Putamen (tissue), 1 donor: Measurements from ENCODE around the gene RPH3AL.

Source experiments
- DNase-seq: peaks from one replicate; pipeline ENCODE4 v3.0.0-alpha.2; 2016; ENCODE audit warnings: low spot score

Gene RPH3AL

GRCh38 chr17:336110-337021 is 16.2 kb downstream of the RPH3AL start:
- DNase-seq: no peak

DNA sequence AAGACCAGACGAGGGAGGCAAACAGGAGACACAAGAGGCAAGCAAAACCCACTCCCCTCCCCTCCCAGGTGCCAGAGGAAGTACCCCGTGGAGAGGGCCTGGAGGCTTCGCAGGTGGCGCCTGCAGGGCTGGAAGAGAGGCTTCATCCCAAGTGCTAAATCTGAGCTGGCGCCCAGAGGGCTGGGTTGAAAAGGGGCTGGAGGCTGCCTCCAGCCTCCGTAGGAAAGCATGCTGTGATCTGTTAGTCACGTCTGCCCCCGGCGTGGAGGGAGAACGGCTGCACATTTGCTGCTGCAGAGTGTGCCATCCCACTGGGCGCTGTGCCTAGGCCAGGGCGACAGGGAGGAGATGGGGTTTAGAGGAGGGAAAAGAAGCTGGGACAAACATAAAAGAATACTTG is 16.9 kb downstream of the RPH3AL start:
- no peak for DNase-seq

DNA sequence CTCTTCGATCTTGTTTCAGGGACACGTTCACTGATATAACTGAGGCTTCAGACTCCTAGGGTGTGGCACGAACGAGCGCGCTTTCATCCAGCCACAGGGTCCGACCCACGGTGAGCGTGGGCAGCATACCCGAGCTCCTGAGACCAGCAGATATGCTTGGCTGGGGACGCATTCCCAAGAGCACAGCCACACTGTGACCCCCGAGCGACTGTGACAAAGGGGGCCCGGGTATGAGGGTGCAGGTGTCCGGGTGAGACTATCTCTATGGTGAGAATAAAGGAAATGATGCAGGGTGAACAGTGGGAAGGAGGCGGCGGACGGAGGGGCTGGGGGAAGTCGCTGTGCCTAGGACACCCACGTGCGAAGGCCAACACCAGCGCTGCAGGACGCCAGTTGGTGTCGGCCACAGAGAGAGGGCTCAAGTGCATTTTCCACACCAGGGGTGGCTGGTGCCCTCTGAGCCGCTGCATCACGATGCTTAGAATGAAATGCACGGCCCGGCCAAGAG is 17.6 kb downstream of the RPH3AL start:
- no peak for DNase-seq

- DNase-seq: peak; percentile 81
Measured at GRCh38 chr17:333626-334396, 18.8 kb downstream of the RPH3AL start.

GRCh38 chr17:332558-333322 is 19.9 kb downstream of the RPH3AL start:
- DNase-seq: no peak

DNA sequence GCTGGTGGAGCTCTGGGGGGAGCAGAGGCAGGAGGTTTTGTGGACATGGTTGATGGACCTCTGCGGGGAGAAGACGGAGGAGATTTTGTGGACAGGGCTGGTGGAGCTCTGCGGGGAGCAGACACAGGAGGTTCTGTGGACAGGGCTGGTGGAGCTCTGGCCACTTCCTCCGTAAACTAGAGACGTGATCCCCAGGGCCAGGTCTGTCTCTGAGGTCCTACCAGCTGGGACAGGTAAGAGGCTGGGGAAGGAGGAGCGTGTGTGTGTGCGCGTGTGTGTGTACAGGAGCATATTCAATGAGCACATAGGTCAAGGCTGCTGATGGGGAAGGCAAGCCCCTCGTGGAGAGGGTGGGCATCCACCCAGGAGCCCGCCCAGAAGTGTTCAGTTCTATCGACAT is 20.6 kb downstream of the RPH3AL start:
- DNase-seq: no peak

DNA sequence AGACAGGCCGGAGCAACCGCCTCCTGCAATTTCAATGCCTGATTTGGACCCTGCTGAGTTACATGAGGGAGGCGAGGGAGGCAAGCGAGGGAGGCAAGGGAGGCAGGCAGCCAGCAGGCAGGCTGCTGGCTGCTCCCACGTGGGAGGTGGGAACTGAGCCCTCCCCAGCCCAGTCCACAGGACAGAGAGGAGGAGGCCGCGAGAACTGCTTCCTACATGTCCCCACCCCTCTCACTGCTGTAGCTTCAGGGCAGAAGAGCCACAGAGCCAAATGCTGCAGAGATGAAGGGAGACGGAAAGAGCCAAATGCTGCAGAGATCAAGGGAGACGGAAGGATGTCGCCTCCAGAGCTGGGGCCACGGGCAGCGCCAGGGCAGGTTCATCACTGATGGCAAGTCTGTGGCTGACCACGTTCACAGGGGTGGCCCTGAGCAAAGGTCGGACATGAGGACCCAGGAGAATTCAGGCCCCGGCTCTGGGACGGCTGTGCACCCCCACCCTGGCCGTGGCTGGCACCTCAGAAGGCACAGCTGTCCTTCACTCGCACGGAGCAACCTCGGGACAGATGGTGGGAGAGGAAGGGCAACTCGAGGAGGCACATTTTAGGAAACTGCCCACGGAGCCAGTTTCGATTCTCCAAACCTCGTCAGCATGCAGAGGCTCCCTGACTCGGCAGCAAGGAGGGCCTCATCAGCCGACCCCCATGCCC is 21.5 kb downstream of the RPH3AL start:
- DNase-seq: peak; percentile 48

- no peak for DNase-seq
Measured at GRCh38 chr17:329784-330420, 22.7 kb downstream of the RPH3AL start.

DNA sequence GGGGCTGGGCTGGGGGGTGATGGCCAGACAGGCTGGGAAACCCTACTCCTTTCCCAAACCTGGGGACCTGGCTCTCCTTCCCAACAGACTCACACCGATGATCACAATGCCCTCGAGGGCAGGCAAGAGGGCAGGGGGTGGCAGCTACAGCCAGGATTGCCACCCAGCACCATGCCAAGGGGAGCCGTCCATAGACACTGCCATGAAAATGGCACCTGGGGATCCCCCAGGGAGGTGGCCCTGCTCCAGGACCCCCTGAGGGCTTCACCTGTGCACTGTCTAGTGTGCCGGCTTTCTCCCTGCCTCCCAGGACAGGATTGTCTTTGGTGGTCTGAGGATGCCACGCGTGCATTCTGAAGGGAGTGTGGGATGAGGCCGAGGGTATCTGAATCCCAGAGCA is 24.6 kb downstream of the RPH3AL start:
- DNase-seq: no peak

GRCh38 chr17:327296-327695 is 25.3 kb downstream of the RPH3AL start:
- DNase-seq: no peak

DNA sequence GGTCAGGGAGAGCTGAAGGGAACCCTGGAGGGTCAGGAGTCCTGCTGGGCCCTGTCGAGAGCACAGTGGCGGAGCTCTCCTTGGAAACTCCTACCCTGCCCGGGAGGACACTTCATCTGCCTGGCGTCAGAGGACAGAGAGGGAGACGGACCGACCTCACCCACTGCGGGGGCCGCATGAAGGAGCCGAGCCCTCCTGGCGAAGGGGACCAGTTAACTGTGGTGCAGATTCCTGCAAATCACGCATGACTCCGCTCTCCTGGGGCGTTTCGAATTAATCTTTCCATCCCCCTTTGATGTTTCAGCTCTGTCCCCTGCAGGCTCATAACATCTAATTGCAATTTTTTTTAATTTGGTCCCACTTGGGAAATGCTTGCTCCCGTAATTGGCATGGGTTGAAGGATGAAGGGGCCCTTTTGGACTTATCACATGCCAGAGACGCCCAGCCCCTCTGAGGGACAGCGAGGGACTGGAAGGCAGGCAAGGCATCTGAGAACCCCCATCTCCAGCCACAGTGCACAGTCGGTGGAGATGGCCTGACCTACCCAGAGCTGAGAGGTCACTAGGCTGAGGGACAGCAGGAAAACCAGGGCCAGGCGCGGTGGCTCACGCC is 26.5 kb downstream of the RPH3AL start:
- DNase-seq: no peak

DNA sequence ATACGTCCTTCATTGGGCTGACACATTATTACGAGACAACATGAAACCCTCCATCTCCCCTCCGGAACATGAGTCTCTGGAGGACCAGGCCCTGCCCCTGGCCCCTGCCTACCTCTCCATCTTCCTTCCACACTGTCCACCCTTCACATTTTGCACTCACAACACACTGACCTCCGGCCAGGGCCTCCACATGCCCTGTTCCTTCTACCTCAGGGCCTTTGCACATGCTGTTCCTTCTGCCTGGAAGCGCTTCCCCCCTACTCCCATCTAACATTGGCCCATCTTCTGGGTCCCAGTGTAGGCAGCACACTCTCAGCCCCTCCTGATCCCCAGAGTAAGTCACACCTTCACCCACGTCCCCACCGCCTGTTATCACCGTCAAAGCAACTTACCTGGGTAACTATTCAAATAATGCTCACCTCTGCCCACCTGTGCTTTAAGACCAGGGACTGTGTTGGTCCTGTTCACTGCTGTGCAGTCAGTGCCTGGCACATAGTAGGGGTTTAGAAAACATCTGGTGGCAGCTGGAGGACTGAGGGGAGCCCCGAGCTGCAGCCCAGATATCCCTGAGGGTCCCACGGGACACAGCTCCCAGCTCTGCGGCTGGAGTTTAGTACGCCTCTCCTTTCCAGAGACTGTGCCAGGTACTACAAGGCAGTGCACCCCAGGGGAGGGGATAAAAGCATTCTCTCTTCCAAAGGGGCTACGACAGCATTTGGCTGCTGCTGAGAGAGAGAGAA is 27.2 kb downstream of the RPH3AL start:
- DNase-seq: no peak

DNA sequence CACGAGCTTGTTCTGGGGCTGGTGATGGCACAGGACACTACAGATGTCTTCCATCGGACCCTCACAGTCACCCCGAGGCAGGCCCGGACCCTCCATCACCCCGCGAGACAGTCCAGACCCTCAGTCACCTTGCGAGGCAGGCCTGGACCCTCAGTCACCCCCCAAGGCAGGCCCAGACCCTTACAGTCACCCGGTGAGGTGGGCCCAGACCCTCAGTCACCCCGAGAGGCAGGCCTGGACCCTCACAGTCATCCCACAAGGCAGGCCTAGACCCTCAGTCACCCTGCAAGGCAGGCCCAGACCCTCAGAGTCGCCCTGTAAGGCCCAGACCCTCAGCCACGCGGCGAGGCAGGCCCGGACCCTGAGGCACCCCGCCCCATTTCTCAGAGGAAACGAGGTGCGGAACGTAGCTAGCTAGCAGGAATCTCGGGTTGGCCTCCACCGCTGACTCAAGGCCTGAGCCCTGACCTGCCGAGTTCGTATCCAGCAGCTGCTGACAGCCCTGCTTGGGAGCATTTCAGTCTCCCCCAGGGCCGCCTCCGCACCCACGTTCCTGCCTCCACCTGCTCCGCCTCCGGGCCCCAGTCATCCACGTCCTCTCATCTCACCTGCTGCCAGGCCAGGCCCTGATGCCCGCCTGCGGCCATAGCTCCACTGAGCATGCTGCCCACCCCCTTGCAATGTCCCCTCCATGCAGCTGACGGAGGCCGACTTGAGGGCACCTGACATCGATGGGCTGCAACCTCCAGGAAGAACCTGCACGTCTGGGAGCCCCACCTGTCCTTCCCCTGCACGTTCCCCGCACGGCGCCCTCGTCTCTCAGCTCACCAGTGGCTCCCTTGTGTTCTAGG is 28.7 kb downstream of the RPH3AL start:
- no peak for DNase-seq

- no peak for DNase-seq
Measured at GRCh38 chr17:323181-323580, 29.4 kb downstream of the RPH3AL start.

DNA sequence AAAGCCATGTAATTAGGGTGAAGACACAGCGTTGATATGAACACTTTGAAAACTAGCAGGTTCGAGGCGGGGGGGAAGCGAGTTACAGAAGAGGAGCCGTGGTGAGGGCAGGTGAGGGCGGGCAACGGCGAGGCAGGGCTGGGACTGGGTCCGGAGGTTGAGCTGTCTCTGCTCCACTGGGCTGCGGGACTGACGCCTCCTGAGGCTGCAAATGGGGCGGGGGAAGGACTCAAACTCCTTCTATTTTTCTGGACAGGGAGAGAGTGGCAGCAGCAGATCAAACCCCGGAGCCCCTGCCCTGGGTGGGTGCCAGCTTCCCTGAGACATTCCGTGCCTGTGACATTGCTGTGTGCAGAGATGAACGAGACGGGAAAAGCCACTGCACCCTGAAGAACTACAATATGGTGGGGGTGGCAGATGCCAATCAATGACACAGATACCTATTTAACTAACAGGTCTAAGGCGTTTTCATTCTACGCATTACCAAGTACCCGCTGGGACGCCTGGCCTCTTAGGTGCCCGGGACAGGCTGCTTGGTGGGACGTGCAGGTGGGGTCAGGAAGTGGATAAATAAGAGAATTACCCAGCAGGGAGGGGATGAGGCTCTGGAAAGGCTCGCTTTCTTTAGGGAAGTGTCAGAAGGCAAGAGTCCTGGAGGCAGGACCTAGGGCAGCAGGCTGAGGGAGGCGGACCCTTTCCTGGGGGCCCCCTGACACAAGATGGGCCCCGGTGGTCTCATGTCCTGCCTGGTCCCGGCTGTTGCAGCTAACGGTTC is 30.4 kb downstream of the RPH3AL start:
- no peak for DNase-seq

DNA sequence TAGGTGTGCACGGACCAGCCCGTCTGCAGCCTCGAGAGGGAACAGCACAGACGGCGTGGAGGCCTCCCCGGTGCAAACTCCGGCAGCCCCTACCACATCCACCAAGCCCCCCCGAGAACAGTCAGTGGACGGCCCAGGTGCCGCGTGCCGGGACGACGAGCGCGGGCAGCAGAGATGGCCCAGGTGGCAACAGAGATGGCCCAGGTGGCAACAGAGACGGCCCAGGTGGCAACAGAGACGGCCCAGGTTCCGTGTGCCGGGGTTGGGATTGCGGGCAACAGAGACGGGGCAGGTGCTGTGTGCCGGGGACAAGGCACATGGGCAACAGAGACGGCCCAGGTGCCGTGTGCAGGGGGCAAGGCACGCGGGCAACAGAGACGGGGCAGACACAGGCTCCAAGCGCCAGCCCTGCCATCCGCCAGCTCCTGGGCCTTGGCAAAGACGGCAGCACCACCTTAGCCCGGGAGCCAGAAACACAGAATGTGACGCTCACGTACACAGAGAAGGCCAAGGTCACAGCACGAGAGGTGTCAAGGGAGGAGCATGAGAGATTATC is 31.1 kb downstream of the RPH3AL start:
- no peak for DNase-seq

DNA sequence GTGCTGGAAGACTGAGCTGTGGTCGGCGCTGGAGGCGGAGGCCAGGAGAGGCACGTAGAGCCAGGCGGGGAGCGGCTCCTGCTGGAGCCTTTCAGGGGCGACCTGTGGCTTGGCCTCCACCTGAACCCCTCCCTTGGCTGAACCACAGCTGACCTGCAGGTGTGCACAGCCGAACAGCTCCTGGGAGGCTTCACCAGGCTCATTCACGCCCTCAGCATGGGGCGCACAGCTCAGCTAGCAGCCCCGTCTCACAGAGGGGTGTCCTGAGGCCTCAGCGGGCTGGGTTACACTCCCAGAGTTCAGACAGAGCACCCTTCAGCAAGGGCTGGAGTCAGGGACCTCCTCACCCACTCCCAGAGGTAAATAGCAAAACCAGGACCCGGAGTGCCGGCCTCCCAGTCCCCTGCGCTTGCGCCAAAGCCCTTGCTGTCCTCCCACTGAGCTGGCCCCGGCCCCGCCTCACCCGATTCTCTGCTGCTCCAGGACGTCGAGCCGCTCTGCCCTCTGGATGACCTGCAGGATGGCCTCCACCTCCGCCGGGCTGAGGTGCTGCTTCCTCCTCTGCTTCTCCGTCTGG is 31.7 kb downstream of the RPH3AL start:
- DNase-seq: no peak

- DNase-seq: no peak
Measured at GRCh38 chr17:320139-320538, 32.5 kb downstream of the RPH3AL start.
